Caco-2 (cell line): Measurements from ENCODE around the gene RTTN. TPM values are rescaled to one million over a fixed set of nuclear protein-coding genes. Genes with fewer than 3 reads are reported as not detected.

Source experiments
- BruUV-seq: library from RNA; stranded (reverse); fragments of 400-500 nt; replicated peaks from 2 replicates; lab custom pipeline; 2021; lab: Mats Ljungman, UMichigan
- CTCF ChIA-PET: fragments of 300-600 bp; sonication (Branson Sonifier 250); formaldehyde crosslinking; loops from one replicate; lab custom pipeline; 2022; ENCODE audit warnings: antibody characterized with exemption; lab: Charles Lee
- POLR2A ChIA-PET: fragments of 300-600 bp; sonication (Branson Sonifier 250); formaldehyde crosslinking; loops from one replicate; lab custom pipeline; 2022; ENCODE audit warnings: antibody characterized with exemption; lab: Charles Lee
- DNase-seq, 2 experiments: peaks; one replicate each; pipeline versions ENCODE4 v3.0.0 to v3.0.0-alpha.2; 2020 to 2022
- H3K27me3 ChIP-seq: replicated peaks from 2 replicates; pipeline ENCODE4 v1.6.0; 2011; ENCODE audit warnings: low read length; ENCODE audit not compliant: control insufficient read depth, insufficient read depth
- H3K36me3 ChIP-seq: 2 replicates; pipeline ENCODE4 v1.5.1; 2011; ENCODE audit warnings: low read length; ENCODE audit not compliant: control insufficient read depth, insufficient read depth
- H3K4me1 ChIP-seq: fragments of 250-450 bp; sonication (Bioruptor Pico); 2 replicates; pipeline ENCODE4 v1.5.1; 2020; ENCODE audit warnings: mild to moderate bottlenecking
- H3K4me3 ChIP-seq: 2 replicates; pipeline ENCODE4 v1.5.1; 2011; ENCODE audit warnings: low read depth, mild to moderate bottlenecking, control low read depth, low read length
- H3K9me3 ChIP-seq: fragments of 250-450 bp; sonication (Bioruptor Pico); 2 replicates; pipeline ENCODE4 v1.5.1; 2020; ENCODE audit warnings: mild to moderate bottlenecking, moderate library complexity
- H3K27ac Mint-ChIP-seq: one replicate; pipeline ENCODE4 v1.8.0; 2022; ENCODE audit warnings: mixed read lengths; ENCODE audit not compliant: unreplicated experiment
- H3K27me3 Mint-ChIP-seq: one replicate; pipeline ENCODE4 v1.8.0; 2022; ENCODE audit warnings: mixed read lengths; ENCODE audit not compliant: insufficient read depth, unreplicated experiment
- H3K36me3 Mint-ChIP-seq: one replicate; pipeline ENCODE4 v1.8.0; 2022; ENCODE audit warnings: mild to moderate bottlenecking, mixed read lengths; ENCODE audit not compliant: insufficient read depth, unreplicated experiment
- H3K4me1 Mint-ChIP-seq: one replicate; pipeline ENCODE4 v1.8.0; 2022; ENCODE audit warnings: low read depth, mixed read lengths; ENCODE audit not compliant: unreplicated experiment
- H3K4me3 Mint-ChIP-seq: one replicate; pipeline ENCODE4 v1.8.0; 2022; ENCODE audit warnings: mild to moderate bottlenecking, moderate library complexity, mixed read lengths; ENCODE audit not compliant: unreplicated experiment
- H3K9me3 Mint-ChIP-seq: one replicate; pipeline ENCODE4 v1.8.0; 2022; ENCODE audit warnings: mixed read lengths; ENCODE audit not compliant: unreplicated experiment
- intact Hi-C: fragments of 100-400 bp; cut with micrococcal nuclease; formaldehyde crosslinking; loops from one replicate; pipeline ENCODE4 v1.10.0; 2022; ENCODE audit not compliant: unreplicated experiment
- total RNA-seq: library from RNA; stranded (reverse); gene quantifications from 2 replicates; pipeline ENCODE4 v1.2.3, GENCODE V29; 2022
- TF ChIP-seq, protein P1 (sequence below), 2 experiments: fragments of 200-600 bp in 1 of 2; IDR thresholded peaks; 1 replicate in 1 of 2; 2 replicates in 1 of 2; pipeline versions ENCODE4 v1.5.1 to v1.8.0; 2011 to 2022; ENCODE audit warnings: antibody characterized with exemption in 1 of 2, control low read depth in 1 of 2, inconsistent platforms in 1 of 2, low read depth in 1 of 2, low read length in 1 of 2, mild to moderate bottlenecking in 1 of 2, moderate library complexity in 1 of 2; ENCODE audit not compliant: insufficient read depth in 1 of 2, severe bottlenecking in 1 of 2, unreplicated experiment in 1 of 2

RTTN gene
- total RNA-seq, 1 experiment from 2014 or later: 14.6 TPM

DNA sequence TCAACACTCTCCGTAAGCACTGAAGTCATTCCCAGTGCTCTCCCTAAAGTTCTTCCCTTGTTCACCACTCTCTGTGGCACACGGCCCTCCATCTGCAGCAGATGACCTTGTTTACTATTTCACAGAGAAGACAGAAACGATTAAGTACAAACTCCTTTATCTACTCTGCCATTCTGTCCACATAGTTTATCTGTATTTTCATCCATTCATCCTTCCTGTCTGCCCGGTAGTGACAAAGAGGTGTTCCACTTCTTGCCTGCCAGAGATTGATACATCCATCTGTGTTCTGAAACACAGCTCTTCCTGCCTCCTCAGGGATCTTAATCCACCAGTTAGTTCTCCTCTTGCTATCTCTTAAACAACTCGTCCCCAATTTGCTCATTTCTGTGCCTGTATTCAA lies 179.9 kb downstream of the RTTN start:
- Histone ChIP-seq H3K4me3 (no peak overlapping the region), H3K9me3 (no peaks in the 10 kb centered on the region), H3K27me3 (no peaks in the 10 kb centered on the region), H3K36me3 (no peaks in the 10 kb centered on the region), H3K4me1 (no peaks in the 10 kb centered on the region)
- H3K4me3 Mint-ChIP-seq: no peak overlapping the region
- no peaks in the 10 kb centered on the region for H3K4me1 Mint-ChIP-seq
- no peaks in the 10 kb centered on the region for H3K27me3 Mint-ChIP-seq
- intact Hi-C loops: no loop called here
- BruUV-seq: no TSS peak
- POLR2A ChIA-PET: no interaction called here
- peaks cover 6% of the 10 kb centered on the region for H3K36me3 Mint-ChIP-seq
- no peak overlapping the region for H3K27ac Mint-ChIP-seq
- TF ChIP-seq, protein P1, sequence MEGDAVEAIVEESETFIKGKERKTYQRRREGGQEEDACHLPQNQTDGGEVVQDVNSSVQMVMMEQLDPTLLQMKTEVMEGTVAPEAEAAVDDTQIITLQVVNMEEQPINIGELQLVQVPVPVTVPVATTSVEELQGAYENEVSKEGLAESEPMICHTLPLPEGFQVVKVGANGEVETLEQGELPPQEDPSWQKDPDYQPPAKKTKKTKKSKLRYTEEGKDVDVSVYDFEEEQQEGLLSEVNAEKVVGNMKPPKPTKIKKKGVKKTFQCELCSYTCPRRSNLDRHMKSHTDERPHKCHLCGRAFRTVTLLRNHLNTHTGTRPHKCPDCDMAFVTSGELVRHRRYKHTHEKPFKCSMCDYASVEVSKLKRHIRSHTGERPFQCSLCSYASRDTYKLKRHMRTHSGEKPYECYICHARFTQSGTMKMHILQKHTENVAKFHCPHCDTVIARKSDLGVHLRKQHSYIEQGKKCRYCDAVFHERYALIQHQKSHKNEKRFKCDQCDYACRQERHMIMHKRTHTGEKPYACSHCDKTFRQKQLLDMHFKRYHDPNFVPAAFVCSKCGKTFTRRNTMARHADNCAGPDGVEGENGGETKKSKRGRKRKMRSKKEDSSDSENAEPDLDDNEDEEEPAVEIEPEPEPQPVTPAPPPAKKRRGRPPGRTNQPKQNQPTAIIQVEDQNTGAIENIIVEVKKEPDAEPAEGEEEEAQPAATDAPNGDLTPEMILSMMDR (IDR thresholded peaks at IDR 0.05; ENCODE audit: insufficient read depth in 1 of 2, low read depth in 1 of 2, low read length in 1 of 2, severe bottlenecking in 1 of 2, unreplicated experiment in 1 of 2): no peak
- no peaks in the 10 kb centered on the region for H3K9me3 Mint-ChIP-seq
- CTCF ChIA-PET: no interaction called here
- DNase-seq: no peak

DNA sequence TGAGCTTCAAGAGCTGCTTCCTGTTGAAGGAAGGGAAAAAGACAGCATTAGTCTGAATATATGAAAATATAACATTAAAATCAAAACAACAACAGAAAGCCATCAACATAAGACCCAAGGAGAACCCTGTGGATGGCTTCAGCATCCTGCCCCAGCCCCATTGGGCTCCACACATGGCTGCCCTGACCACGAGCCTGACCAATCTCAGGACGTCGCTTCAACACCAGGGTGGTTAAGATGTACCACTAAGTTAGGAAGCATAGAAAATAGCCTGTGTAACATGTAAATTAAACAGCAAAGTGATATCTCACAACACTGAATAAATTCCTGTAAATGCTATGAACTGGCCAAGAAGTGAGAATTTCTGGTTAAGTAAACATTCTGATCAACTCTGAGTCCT lies 180.7 kb downstream of the RTTN start:
- intact Hi-C loops: no loop called here
- Histone ChIP-seq H3K4me1 (no peaks in the 10 kb centered on the region), H3K9me3 (no peaks in the 10 kb centered on the region), H3K4me3 (no peak overlapping the region), H3K27me3 (no peaks in the 10 kb centered on the region), H3K36me3 (no peaks in the 10 kb centered on the region)
- Mint-ChIP-seq H3K4me3 (no peak overlapping the region), H3K27ac (no peak overlapping the region), H3K4me1 (no peaks in the 10 kb centered on the region), H3K36me3 (peaks cover 6% of the 10 kb centered on the region), H3K27me3 (no peaks in the 10 kb centered on the region), H3K9me3 (no peaks in the 10 kb centered on the region)
- CTCF ChIA-PET: no interaction called here
- BruUV-seq: no TSS peak
- TF ChIP-seq, protein P1 (IDR thresholded peaks at IDR 0.05; ENCODE audit: insufficient read depth in 1 of 2, low read depth in 1 of 2, low read length in 1 of 2, severe bottlenecking in 1 of 2, unreplicated experiment in 1 of 2): no peak
- no peak for DNase-seq
- POLR2A ChIA-PET: no interaction called here

DNA sequence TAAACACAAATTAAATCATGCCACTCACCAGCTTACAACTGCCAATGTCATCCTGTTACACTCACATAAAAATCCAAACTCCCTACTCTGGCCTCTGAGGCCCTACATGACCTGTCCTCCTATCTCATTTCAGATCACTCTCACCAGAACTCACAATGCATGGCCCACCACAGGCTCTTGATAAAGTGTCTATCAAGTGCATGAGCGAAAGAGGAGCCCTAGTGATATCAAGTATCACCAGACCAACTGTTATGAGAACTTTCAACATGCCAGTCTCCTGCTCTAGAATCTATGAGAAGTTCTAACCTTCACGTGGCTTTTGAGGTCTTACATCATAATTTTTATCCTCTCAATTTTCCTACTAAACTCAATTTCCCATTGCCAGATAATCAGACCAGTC lies 181.4 kb downstream of the RTTN start:
- ChIA-PET POLR2A (no interaction called here), CTCF (no interaction called here)
- H3K27ac Mint-ChIP-seq: no peak overlapping the region
- H3K36me3 ChIP-seq: no peaks in the 10 kb centered on the region
- no peaks in the 10 kb centered on the region for H3K4me1 Mint-ChIP-seq
- H3K4me3 Mint-ChIP-seq: no peak overlapping the region
- no peaks in the 10 kb centered on the region for H3K9me3 ChIP-seq
- intact Hi-C loops: no loop called here
- DNase-seq: no peak
- TF ChIP-seq, protein P1 (IDR thresholded peaks at IDR 0.05; ENCODE audit: insufficient read depth in 1 of 2, low read depth in 1 of 2, low read length in 1 of 2, severe bottlenecking in 1 of 2, unreplicated experiment in 1 of 2): no peak
- H3K9me3 Mint-ChIP-seq: no peaks in the 10 kb centered on the region
- H3K27me3 ChIP-seq: no peaks in the 10 kb centered on the region
- peaks cover 6% of the 10 kb centered on the region for H3K36me3 Mint-ChIP-seq
- H3K27me3 Mint-ChIP-seq: no peaks in the 10 kb centered on the region
- no peaks in the 10 kb centered on the region for H3K4me1 ChIP-seq
- H3K4me3 ChIP-seq: no peak overlapping the region
- no TSS peak for BruUV-seq
